ENCODE measurements around the gene RPL35A.

- TF ChIP-seq PATZ1 (CRISPR knock-in tag; IDR thresholded peaks at IDR 0.05; ENCODE audit: borderline replicate concordance) (no peak), ZNF70 (CRISPR knock-in tag; IDR thresholded peaks at IDR 0.05) (no peak)
Observed at GRCh38 chr3:197949191-197949777, 706 bp upstream of the RPL35A start.

All from SK-N-SH treated with all-trans-retinoic acid at 6 μM for 48 hours (cell line).